NT2/D1 (cell line): ENCODE data around the gene BCKDK.

Experiments used
- DNase-seq: peaks from one replicate; pipeline ENCODE4 v3.0.0-alpha.2; 2011; ENCODE audit warnings: low read depth, low spot score
- H3K27me3 ChIP-seq: 2 replicates; pipeline ENCODE4 v1.6.0; 2011; ENCODE audit warnings: mild to moderate bottlenecking; ENCODE audit not compliant: insufficient read length, insufficient read depth
- H3K36me3 ChIP-seq: 2 replicates; pipeline ENCODE4 v1.6.1; 2011; ENCODE audit warnings: mild to moderate bottlenecking, low read length, mixed read lengths; ENCODE audit not compliant: insufficient read depth, insufficient read length
- H3K4me1 ChIP-seq: 2 replicates; pipeline ENCODE4 v1.5.1; 2011; ENCODE audit not compliant: insufficient read depth, insufficient read length
- H3K4me3 ChIP-seq: 2 replicates; pipeline ENCODE4 v1.5.1; 2011; ENCODE audit warnings: low read depth; ENCODE audit not compliant: insufficient read length
- H3K9ac ChIP-seq: 2 replicates; pipeline ENCODE4 v1.6.0; 2011; ENCODE audit warnings: low read depth; ENCODE audit not compliant: insufficient read length
- H3K9me3 ChIP-seq: 2 replicates; pipeline ENCODE4 v1.5.1; 2011; ENCODE audit warnings: mild to moderate bottlenecking, low read length; ENCODE audit not compliant: insufficient read depth
- SUZ12 ChIP-seq: IDR thresholded peaks from 2 replicates; pipeline ENCODE4 v1.6.1; 2011; ENCODE audit not compliant: insufficient read length, insufficient read depth; ENCODE audit errors: extremely low read depth
- YY1 ChIP-seq: IDR thresholded peaks from 2 replicates; pipeline ENCODE4 v1.6.1; 2011; ENCODE audit not compliant: insufficient read length, insufficient read depth
- ZNF274 ChIP-seq: IDR thresholded peaks from 2 replicates; pipeline ENCODE4 v1.6.1; 2011; ENCODE audit warnings: mild to moderate bottlenecking, low read depth, low read length

The BCKDK gene

DNA sequence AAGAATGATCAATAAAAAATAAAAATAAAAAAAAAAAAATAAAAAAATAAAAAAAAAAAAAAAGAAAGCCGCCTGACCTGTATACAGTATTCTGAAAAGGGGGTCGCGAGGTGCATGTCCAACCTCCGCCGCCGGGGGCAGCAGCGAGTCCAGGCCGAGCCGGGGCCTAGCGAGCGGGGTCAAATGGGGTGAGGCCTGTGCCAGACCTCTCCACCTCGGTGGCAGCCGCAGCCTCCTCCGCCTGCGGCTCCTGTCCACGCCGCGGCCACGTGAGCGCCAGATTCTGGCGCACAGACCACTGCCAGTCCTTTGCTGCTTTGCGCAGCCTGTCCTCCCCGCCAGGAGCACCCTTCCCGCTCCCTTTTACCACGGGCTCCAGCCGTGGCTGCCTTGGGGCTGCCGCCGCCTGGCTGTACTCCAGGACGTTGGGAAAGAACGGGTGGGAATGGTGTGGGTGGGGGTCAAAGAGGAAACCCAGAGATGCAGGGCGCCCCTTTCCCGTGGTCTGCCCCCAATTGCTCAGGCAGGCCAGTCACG is 2.4 kb upstream of the BCKDK start:
- no peaks in the 10 kb centered on the region for H3K27me3 ChIP-seq
- peaks cover 17% of the 10 kb centered on the region for H3K36me3 ChIP-seq
- H3K4me1 ChIP-seq: peaks cover 3% of the 10 kb centered on the region
- TF ChIP-seq YY1: no peak
- no peak for TF ChIP-seq SUZ12
- TF ChIP-seq ZNF274: no peak
- H3K4me3 ChIP-seq: peak overlapping the region; percentile 18
- H3K9me3 ChIP-seq: no peaks in the 10 kb centered on the region; the same call in 1 of the 2 replicates
- peak overlapping the region; percentile 90 for H3K9ac ChIP-seq
- peak; percentile 60 for DNase-seq

DNA sequence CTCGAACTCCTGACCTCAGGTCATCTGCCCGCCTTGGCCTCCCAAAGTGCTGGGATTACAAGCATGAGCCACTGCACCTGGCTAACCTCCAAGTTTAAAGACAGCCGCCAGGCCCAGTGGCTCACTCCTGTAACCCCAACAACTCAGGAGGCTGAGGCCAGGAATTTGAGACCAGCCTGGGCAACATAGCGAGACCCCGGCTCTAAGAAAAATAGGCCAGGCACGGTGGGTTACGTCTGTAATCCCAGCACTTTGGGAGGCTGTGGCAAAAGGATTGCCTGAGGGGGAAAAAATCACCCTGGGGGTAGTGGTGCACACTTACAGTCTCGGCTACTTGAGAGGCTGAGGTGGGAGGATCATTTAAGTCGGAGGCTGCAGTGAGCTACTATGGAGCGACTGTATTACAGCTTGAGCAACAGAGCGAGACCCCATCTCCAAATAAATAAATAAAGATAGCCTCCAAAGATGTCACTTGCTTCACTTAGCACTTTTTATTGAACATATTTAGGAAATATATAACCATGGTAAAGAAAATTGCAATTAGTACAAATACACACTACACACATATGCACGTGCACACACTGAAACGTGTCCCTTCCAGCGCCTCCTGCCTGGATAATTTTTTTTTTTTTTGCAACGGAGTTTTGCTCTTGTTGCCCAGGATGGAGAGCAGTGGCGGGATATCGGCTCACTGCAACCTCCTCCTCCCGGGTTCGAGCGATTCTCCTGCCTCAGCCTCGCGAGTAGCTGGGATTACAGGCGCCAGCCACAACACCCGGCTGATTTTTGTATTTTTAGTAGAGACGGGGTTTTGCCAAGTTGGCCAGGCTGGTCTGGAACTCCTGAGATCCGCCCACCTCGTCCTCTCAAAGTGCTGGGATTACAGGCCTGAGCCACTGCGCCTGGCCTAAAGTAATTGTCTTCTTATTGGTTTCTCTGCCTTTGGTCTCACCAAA is 1.4 kb upstream of the BCKDK start:
- TF ChIP-seq ZNF274 (no peak), YY1 (no peak), SUZ12 (no peak)
- Histone ChIP-seq H3K27me3 (no peaks in the 10 kb centered on the region), H3K9me3 (no peaks in the 10 kb centered on the region; the same call in 1 of the 2 replicates), H3K36me3 (peaks cover 27% of the 10 kb centered on the region), H3K9ac (no peak overlapping the region), H3K4me3 (no peak overlapping the region), H3K4me1 (peaks cover 3% of the 10 kb centered on the region)
- DNase-seq: no peak

DNA sequence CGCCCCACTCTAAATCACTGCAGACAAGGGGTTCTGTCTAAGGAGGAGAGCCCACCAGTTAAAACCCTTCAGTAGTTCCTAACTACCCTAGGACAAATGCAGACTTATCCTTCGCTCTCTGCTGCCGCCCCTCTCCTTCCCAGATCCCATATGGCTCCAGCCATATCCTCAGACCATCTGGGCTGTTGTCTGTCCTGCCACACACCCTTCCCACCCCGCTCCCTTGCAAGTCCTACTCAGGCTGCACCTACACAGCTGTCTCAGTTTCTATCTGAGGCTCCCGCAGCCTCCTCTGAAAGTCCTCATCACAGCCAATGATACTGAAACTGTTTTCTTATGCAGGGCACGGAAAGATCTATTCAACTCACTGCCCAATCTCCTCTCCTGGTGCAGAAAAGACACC is 720 bp upstream of the BCKDK start:
- peaks cover 3% of the 10 kb centered on the region for H3K4me1 ChIP-seq
- no peak for DNase-seq
- no peak for TF ChIP-seq YY1
- H3K27me3 ChIP-seq: no peaks in the 10 kb centered on the region
- peaks cover 34% of the 10 kb centered on the region for H3K36me3 ChIP-seq
- H3K9me3 ChIP-seq: no peaks in the 10 kb centered on the region; the same call in 1 of the 2 replicates
- H3K9ac ChIP-seq: peak overlapping the region; percentile 92
- H3K4me3 ChIP-seq: peak overlapping the region; percentile 93

DNA sequence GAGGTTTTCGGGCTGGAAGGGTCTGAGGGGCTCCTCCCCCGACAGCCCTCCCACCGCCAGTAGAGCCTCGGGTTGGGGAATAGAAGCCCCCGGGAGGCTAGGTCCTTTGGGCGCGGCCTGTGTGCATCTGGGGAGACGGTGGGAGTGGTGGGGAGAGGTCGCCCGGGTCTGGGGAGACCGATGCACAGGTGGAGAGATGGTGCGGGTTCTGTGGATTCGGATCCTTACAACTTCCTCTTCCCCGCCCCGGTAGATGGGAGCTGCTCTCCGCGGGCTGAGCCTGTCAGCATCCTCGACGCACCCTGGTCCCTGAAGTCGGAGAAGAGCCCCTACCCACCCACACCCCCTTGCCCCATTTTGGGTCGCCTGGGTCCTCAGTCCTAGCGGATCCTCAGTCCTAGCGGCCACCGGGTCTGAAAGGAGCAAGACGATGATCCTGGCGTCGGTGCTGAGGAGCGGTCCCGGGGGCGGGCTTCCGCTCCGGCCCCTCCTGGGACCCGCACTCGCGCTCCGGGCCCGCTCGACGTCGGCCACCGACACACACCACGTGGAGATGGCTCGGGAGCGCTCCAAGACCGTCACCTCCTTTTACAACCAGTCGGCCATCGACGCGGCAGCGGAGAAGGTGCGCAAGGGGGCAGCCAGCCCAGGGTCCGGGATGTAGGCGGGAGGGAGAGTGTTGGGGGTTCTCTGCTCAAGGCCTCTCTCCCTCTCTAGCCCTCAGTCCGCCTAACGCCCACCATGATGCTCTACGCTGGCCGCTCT is 790 bp downstream of the BCKDK start:
- H3K36me3 ChIP-seq: peaks cover 43% of the 10 kb centered on the region
- H3K4me1 ChIP-seq: peaks cover 3% of the 10 kb centered on the region
- no peaks in the 10 kb centered on the region for H3K27me3 ChIP-seq
- TF ChIP-seq YY1: no peak
- no peak for TF ChIP-seq SUZ12
- no peak for TF ChIP-seq ZNF274
- peak overlapping the region; percentile 93 for H3K4me3 ChIP-seq
- peak overlapping the region; percentile 92 for H3K9ac ChIP-seq
- DNase-seq: no peak
- no peaks in the 10 kb centered on the region for H3K9me3 ChIP-seq

DNA sequence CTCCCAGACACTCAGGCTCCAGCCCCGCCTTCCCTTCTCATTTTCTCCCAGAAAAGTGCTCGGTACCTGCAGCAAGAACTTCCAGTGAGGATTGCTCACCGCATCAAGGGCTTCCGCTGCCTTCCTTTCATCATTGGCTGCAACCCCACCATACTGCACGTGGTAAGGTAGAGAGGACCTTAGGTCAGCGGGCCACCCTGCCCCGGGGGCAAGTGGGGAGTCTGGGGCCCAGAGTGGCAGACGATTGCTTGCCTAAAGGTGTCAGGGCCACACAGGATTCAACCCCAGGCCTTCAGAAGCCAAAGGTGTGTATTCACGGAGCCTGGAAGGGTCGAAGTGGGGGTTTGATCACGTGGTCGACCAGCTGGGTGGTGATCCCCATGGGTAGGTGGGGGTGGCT is 1.4 kb downstream of the BCKDK start:
- no peak for DNase-seq
- H3K9ac ChIP-seq: no peak overlapping the region
- H3K27me3 ChIP-seq: no peaks in the 10 kb centered on the region
- peaks cover 3% of the 10 kb centered on the region for H3K4me1 ChIP-seq
- TF ChIP-seq YY1: no peak
- TF ChIP-seq SUZ12: no peak
- TF ChIP-seq ZNF274: no peak
- peaks cover 43% of the 10 kb centered on the region for H3K36me3 ChIP-seq
- H3K4me3 ChIP-seq: no peak overlapping the region
- H3K9me3 ChIP-seq: no peaks in the 10 kb centered on the region

DNA sequence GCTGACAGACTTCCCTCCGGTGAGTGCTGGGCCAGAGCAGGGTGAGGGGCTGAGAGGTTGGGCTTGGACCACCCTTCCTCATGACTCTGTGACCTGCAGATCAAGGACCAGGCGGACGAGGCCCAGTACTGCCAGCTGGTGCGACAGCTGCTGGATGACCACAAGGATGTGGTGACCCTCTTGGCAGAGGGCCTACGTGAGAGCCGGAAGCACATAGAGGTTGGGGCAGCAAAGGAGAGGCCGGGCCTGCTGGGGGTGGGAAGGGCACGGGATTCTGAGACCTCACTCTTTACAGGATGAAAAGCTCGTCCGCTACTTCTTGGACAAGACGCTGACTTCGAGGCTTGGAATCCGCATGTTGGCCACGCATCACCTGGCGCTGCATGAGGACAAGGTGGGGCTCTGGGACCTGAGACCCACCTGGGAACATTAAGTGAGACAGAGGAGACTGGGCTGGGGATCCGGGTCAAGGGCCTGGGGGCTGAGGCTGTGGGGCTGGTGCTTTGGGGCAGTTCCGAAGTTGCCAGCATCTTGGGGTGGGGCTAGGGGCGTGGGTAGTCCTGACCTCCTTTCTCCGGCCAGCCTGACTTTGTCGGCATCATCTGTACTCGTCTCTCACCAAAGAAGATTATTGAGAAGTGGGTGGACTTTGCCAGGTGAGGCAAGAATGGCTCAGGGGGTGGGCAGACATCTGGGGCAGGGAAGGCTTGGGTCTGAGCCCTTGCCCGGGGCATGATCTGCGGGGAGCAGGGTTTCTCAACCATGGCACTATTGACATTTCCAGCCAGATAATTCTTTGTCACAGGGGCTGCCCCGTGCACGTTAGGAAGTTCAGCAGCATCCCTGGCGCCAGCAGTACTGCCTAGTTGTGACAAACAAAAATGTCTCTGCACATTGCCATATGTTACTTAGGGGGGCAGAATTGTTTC is 2.2 kb downstream of the BCKDK start:
- Histone ChIP-seq H3K9ac (no peak overlapping the region), H3K4me1 (peaks cover 3% of the 10 kb centered on the region), H3K4me3 (no peak overlapping the region), H3K27me3 (no peaks in the 10 kb centered on the region), H3K9me3 (no peaks in the 10 kb centered on the region), H3K36me3 (peaks cover 43% of the 10 kb centered on the region)
- TF ChIP-seq SUZ12: no peak
- TF ChIP-seq ZNF274: no peak
- no peak for TF ChIP-seq YY1
- no peak for DNase-seq
